Activated CD4-positive, alpha-beta T cell treated with anti-CD3 and anti-CD28 coated beads for 1 hour (primary cell): Measurements from ENCODE around the gene KRT3.
A peak's percentile ranks its signal among the peaks of the same experiment; 100 is the strongest.
"Not testable (repeated sequence)": the region's sequence is repeated elsewhere in the genome, so short reads cannot be mapped to it uniquely, and the experiment has no call there.

Experiments used
- DNase-seq: peaks from one replicate; pipeline ENCODE4 v3.0.0-alpha.2; 2020

The KRT3 gene

GRCh38 chr12:52756281-52756960 is 39.5 kb downstream of the KRT3 start:
- DNase-seq = no peak

- no peak for DNase-seq
These were observed 40.4 kb downstream of the KRT3 start for GRCh38 chr12:52755533-52755932.

DNA sequence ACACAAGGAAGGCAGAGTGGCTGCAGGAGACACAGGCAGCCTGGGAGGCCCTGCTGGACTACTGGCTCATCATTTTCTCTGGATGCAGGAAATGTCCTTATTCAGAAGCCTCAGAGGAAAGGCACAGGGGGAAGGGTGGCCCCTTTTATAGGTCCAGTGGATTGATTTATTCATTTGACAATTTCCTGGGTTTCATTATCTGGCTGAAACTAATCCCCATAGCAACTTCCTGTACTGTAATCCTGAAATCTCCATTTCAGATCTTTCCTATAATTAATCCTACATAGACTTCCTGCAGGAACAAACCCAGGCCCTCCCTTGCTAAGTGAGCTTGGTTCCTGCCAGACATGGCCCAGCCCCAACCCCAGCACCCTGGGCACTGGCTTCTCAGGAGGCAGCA is 41.8 kb downstream of the KRT3 start:
- no peak for DNase-seq

DNA sequence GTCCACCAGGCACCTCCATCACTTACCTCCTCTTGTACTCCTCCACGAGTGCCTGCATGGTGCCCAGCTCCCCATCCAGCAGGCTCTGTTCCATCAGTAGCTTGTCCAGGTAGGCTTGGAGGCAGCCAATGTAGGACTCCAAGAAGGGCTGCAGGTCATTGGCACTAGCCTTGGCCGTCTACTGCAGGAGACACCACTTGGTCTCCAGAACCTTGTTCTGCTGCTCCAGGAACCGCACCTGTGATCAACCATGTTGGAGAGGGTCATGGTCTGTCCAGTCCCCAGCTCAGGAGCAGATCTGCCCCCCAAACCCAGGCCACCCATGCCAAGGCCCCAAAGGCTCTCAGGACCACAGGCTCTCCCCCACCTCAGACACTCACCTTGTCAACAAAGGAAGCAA is 42.6 kb downstream of the KRT3 start:
- no peak for DNase-seq

GRCh38 chr12:52752516-52752915 is 43.4 kb downstream of the KRT3 start:
- DNase-seq = no peak

- DNase-seq = no peak
These were observed 44.1 kb downstream of the KRT3 start for GRCh38 chr12:52751795-52752194.

DNA sequence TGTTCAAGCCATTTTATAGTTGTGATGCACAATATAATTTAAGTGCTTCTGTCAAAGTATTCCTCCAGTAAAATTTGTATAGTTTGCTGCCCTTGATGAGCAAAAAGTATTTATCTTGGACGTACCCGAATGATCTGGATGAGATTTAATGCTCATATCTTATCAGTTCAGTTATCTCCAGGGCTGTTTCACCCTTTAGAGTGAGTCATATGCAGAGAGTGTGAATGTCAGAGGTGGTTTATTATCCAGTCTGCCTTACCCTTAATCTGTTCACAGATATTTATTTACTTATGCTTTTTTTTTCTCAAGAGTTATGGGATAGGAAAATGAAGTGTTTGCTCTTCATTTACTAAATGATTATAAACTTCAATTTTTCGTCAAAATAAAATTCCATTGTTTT is 45.4 kb downstream of the KRT3 start:
- DNase-seq = not testable (repeated sequence)

- no peak for DNase-seq
These were observed 46.1 kb downstream of the KRT3 start for GRCh38 chr12:52749827-52750226.

- no peak for DNase-seq
These were observed 47.3 kb downstream of the KRT3 start for GRCh38 chr12:52748578-52748977.

DNA sequence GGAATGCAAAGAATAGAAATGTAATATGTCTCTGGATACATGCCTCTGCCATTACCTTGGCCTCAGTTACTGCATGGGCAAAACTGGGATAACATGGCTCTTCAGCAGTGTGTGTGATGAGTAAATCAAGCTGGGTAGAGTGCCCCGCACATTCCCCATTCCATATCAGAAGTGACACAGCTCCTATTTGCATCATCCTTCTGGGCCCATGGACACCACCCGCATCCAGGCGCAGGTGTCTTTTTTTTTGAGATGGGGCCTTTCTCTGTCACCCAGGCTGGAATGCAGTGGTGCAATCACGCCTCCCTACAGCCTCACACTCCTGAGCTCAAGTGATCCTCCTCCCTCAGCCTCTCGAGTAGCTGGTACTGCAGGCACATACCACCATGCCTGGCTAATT is 50.4 kb downstream of the KRT3 start:
- DNase-seq = no peak

- no peak for DNase-seq
These were observed 51.3 kb downstream of the KRT3 start for GRCh38 chr12:52744493-52745156.

- no peak for DNase-seq
These were observed 53.0 kb downstream of the KRT3 start for GRCh38 chr12:52742822-52743457.

DNA sequence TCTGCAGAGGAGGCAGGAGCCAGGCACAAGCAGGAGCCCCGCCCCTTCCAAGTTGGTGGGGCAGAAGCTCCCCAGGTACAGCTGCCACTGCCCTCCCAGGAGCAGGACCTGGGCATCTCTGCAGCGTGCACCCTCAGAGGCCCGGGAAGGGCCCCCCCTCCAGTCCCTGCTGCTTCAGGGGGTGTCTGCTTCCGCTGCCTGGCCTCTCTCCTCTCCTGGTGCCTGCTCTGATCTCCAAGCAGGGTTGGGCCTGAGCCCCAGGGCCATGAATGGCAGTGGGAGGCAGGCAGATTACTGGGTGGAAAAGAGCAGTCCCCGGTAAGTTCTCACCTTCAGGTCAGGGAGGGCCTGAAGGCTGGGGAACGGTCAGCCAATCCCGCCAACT is 53.7 kb downstream of the KRT3 start:
- DNase-seq = no peak

DNA sequence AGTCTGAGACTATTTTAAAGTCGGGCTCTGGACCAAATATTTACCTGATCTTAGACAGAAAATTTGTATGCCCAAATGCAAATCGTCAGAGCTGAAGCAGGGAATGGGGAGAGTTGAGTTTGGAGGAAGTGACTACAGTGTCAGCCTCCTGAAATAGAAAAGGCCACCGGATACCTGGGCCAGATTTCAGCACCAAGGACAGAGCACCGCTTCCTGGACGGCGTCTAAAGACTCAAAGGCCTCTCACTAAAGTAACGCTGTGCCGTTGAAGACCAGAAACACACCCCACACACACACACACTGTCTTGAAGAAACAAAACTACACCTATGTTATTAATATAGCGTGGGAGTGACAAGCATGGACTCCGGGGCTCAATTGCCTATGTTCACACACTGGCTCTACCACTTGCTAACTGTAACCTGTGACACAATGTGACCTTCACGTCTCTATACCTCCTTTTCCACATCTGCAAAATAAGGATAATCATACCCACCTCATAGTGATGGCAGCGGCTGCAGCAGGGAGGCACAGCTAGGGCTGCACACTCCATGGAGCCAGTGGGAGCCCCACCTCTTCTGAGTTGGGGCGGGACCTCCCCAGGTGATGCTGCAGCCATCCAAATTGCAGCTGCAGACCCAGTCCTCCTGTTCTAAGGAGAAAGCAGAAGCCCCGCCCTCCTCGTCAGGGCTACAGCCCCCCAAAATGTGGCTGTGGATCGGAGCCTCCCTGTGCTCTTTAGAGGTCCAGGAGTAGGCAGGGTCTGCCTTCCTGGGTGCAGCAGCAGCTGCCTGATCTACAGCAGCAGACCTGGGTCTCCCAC is 54.3 kb downstream of the KRT3 start:
- peak; percentile 29 for DNase-seq

GRCh38 chr12:52740584-52740983 is 55.3 kb downstream of the KRT3 start:
- no peak for DNase-seq

- no peak for DNase-seq
These were observed 56.0 kb downstream of the KRT3 start for GRCh38 chr12:52739963-52740362.
